Gastrocnemius medialis (tissue), 4 donors: ENCODE measurements around the gene DENND1A.

Experiments
- POLR2A ChIP-seq, 2 donors: fragments of 450-650 bp; IDR thresholded peaks; one replicate each; pipeline ENCODE4 v1.6.1; 2017; ENCODE audit warnings: antibody characterized with exemption in 2 of 2, mild to moderate bottlenecking in 2 of 2, moderate library complexity in 2 of 2
- TF ChIP-seq, protein P1 (sequence below), 5 experiments: fragments of 450-650 bp in 3 of 5; fragments of 200-600 bp in 2 of 5; sonication (generic) in 2 of 5; IDR thresholded peaks in 4 of 5; conservative IDR thresholded peaks in 1 of 5; 1 replicate in 4 of 5; 2 replicates in 1 of 5; pipeline ENCODE4 v1.5.1; 2016 to 2019; ENCODE audit warnings: antibody characterized with exemption in 5 of 5, mild to moderate bottlenecking in 3 of 5, moderate library complexity in 3 of 5

DNA sequence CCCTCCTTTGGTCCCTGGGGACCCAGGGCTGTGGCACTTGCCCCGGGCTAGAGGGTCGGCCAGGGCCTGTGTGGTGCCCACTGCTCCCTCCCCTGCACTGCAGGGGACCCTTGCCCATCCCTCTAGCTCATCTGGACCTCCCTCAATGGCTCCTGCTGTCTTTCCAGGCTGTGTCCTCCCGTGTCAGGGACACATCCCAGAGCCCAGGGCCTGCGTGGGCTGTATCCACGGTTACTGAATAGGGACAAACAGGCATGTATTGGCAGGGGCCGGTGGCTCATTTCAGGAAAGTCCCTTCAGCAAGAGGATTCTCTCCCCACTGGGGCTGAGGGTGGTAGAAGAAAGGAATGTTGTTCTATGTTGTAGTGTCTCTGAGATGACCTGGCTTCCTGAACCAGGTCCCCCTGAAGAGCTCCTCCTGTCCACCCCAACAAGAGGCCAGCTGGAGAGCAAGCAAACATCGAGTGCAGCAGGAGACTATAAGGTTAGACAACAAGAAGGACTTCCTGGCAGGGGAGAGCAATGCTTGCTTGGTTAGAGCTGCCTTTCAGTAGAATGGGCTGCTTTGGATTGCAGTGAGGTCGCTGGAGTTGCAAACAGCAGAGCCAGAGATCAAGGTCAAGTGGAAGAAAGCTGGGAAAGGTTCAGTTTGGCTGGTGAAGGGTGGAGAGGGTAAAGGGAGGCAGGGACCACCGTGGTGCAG is 575.0 kb downstream of the DENND1A start:
- TF ChIP-seq, protein P1, sequence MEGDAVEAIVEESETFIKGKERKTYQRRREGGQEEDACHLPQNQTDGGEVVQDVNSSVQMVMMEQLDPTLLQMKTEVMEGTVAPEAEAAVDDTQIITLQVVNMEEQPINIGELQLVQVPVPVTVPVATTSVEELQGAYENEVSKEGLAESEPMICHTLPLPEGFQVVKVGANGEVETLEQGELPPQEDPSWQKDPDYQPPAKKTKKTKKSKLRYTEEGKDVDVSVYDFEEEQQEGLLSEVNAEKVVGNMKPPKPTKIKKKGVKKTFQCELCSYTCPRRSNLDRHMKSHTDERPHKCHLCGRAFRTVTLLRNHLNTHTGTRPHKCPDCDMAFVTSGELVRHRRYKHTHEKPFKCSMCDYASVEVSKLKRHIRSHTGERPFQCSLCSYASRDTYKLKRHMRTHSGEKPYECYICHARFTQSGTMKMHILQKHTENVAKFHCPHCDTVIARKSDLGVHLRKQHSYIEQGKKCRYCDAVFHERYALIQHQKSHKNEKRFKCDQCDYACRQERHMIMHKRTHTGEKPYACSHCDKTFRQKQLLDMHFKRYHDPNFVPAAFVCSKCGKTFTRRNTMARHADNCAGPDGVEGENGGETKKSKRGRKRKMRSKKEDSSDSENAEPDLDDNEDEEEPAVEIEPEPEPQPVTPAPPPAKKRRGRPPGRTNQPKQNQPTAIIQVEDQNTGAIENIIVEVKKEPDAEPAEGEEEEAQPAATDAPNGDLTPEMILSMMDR (IDR thresholded peaks at IDR 0.05 in 4 of 5, conservative IDR thresholded peaks at IDR 0.05 in 1 of 5) = no peak
- TF ChIP-seq POLR2A (IDR thresholded peaks at IDR 0.05) = no peak
